ENCODE measurements around the gene GART.
"Not testable (repeated sequence)": the region's sequence is repeated elsewhere in the genome, so short reads cannot be mapped to it uniquely, and the experiment has no call there.

DNA sequence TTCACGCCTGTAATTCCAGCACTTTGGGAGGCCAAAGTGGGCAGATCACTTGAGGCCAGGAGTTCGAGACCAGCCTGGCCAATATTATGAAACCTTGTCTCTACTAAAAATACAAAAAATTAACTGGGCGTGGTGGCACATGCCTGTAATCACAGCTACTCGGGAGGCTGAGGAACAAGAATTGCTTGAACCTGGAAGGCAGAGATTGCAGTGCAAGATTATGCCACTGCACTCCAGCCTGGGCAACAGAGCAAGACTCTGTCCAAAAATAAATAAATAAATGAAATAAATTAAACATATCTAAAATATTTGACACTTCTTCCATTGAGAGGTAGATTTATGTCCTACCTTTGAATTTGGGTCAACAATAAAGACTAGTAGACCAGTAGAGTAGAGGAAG, 72.7 kb downstream of the GART start:
- not testable (repeated sequence) for TF ChIP-seq CTCF (IDR thresholded peaks at IDR 0.05 in 2 of 3, conservative IDR thresholded peaks at IDR 0.05 in 1 of 3; ENCODE audit: borderline replicate concordance in 1 of 3, insufficient read depth in 1 of 3, low read depth in 2 of 3, low read length in 2 of 3); YY1 (IDR thresholded peaks at IDR 0.05; ENCODE audit: extremely low read depth, insufficient replicate concordance, low read depth, low read length); MAX (IDR thresholded peaks at IDR 0.05); SIN3A (IDR thresholded peaks at IDR 0.05; ENCODE audit: low read depth); CEBPB (IDR thresholded peaks at IDR 0.05; ENCODE audit: low read depth); EZH2 (IDR thresholded peaks at IDR 0.05); POLR2A (IDR thresholded peaks at IDR 0.05; ENCODE audit: borderline replicate concordance, extremely low read depth, insufficient read depth, insufficient read length); SP1 (IDR thresholded peaks at IDR 0.05; ENCODE audit: low read depth); EZH2phosphoT487 (IDR thresholded peaks at IDR 0.05; ENCODE audit: borderline replicate concordance)

Measured in HCT116 (cell line).